B cell (primary cell): Measurements from ENCODE around the gene RBM42. TPM values are rescaled to one million over a fixed set of nuclear protein-coding genes. Genes with fewer than 3 reads are reported as not detected.

Source experiments
- ATAC-seq: fragments of 200-7000 bp; cut with Tn5 transposase; one replicate; pipeline ENCODE4 v1.10.0; 2021; ENCODE audit warnings: low read depth, mild to moderate bottlenecking, moderate number of reproducible peaks, moderate library complexity
- CTCF ChIA-PET: fragments of 350-600 bp; sonication (Branson Sonifier 250); formaldehyde crosslinking; loops from one replicate; lab custom pipeline; 2021; ENCODE audit warnings: antibody characterized with exemption, inconsistent platforms; lab: Charles Lee
- POLR2A ChIA-PET: fragments of 350-600 bp; sonication (Branson Sonifier 250); formaldehyde crosslinking; loops from one replicate; lab custom pipeline; 2021; ENCODE audit warnings: antibody characterized with exemption; lab: Charles Lee
- DNase-seq: peaks from one replicate; pipeline ENCODE4 v3.0.0; 2013
- H2AFZ ChIP-seq: 2 replicates; pipeline ENCODE4 v1.6.1; 2012; ENCODE audit warnings: mild to moderate bottlenecking, low read depth, low read length; ENCODE audit not compliant: insufficient read depth, poor library complexity, severe bottlenecking
- H3K27ac ChIP-seq, 2 donors: 1 replicate in 1 of 2; 2 replicates in 1 of 2; pipeline ENCODE4 v1.5.1; 2012 to 2013; ENCODE audit warnings: low read length in 2 of 2, mild to moderate bottlenecking in 2 of 2, moderate library complexity in 1 of 2
- H3K27me3 ChIP-seq, 4 experiments: fragments of 200-600 bp in 1 of 4; sonication (generic) in 1 of 4; replicated peaks in 1 of 4; 1 replicate in 2 of 4; 2 replicates in 2 of 4; pipeline versions ENCODE4 v1.6.1 to v1.7.0; 2013 to 2016; ENCODE audit warnings: low read length in 3 of 4, mild to moderate bottlenecking in 2 of 4, mixed read lengths in 1 of 4, moderate library complexity in 1 of 4; ENCODE audit not compliant: insufficient read depth in 4 of 4, control insufficient read depth in 3 of 4; ENCODE audit errors: control extremely low read depth in 1 of 4
- H3K36me3 ChIP-seq, 2 experiments: replicated peaks in 1 of 2; 1 replicate in 1 of 2; 2 replicates in 1 of 2; pipeline versions ENCODE4 v1.6.1 to v1.7.1; 2013; ENCODE audit warnings: low read length in 1 of 2; ENCODE audit not compliant: insufficient read depth in 2 of 2, control insufficient read depth in 1 of 2; ENCODE audit errors: control extremely low read depth in 1 of 2, extremely low read depth in 1 of 2
- H3K4me1 ChIP-seq, 2 donors: fragments of 200-600 bp in 1 of 2; sonication (generic) in 1 of 2; 1 replicate in 1 of 2; 2 replicates in 1 of 2; pipeline versions ENCODE4 v1.5.1 to v1.6.1; 2013 to 2017; ENCODE audit warnings: low read length in 2 of 2; ENCODE audit not compliant: control insufficient read depth in 2 of 2, insufficient read depth in 2 of 2
- H3K4me2 ChIP-seq: replicated peaks from 2 replicates; pipeline ENCODE3; 2012; ENCODE audit warnings: mild to moderate bottlenecking, low read depth, low read length; ENCODE audit not compliant: poor library complexity, severe bottlenecking
- H3K4me3 ChIP-seq, 5 experiments: fragments of 200-600 bp in 1 of 5; sonication (generic) in 1 of 5; 1 replicate in 3 of 5; 2 replicates in 2 of 5; pipeline versions ENCODE4 v1.5.1 to v1.7.0; 2011 to 2016; ENCODE audit warnings: low read length in 4 of 5, mild to moderate bottlenecking in 4 of 5, low read depth in 2 of 5, control low read depth in 1 of 5, moderate library complexity in 1 of 5; ENCODE audit not compliant: insufficient read depth in 1 of 5; ENCODE audit errors: control extremely low read depth in 1 of 5, extremely low read depth in 1 of 5
- H3K79me2 ChIP-seq: fragments of 200-600 bp; sonication (generic); one replicate; pipeline ENCODE4 v1.6.0; 2016; ENCODE audit warnings: low read length; ENCODE audit not compliant: control insufficient read depth, insufficient read depth
- H3K9ac ChIP-seq: fragments of 200-600 bp; sonication (generic); 2 replicates; pipeline ENCODE4 v1.6.1; 2017; ENCODE audit warnings: mild to moderate bottlenecking, low read length, moderate library complexity
- H3K9me3 ChIP-seq, 3 donors: one replicate each; pipeline versions ENCODE4 v1.6.1 to v1.7.1; 2013; ENCODE audit warnings: low read length in 2 of 3; ENCODE audit not compliant: control insufficient read depth in 2 of 3, insufficient read depth in 1 of 3; ENCODE audit errors: control extremely low read depth in 1 of 3
- H4K20me1 ChIP-seq: 2 replicates; pipeline ENCODE4 v1.6.0; 2012; ENCODE audit warnings: mild to moderate bottlenecking, low read length; ENCODE audit not compliant: insufficient read depth, control insufficient read depth, poor library complexity, severe bottlenecking
- H3K27ac Mint-ChIP-seq: one replicate; pipeline ENCODE4 v1.8.0; 2021; ENCODE audit warnings: mixed read lengths
- H3K27me3 Mint-ChIP-seq: one replicate; pipeline ENCODE4 v1.8.0; 2021; ENCODE audit warnings: mixed read lengths
- H3K4me1 Mint-ChIP-seq: one replicate; pipeline ENCODE4 v1.8.0; 2021; ENCODE audit warnings: mixed read lengths
- H3K4me3 Mint-ChIP-seq: one replicate; pipeline ENCODE4 v1.8.0; 2021; ENCODE audit warnings: mixed read lengths
- H3K9me3 Mint-ChIP-seq: one replicate; pipeline ENCODE4 v1.8.0; 2022; ENCODE audit warnings: mixed read lengths; ENCODE audit not compliant: insufficient read depth
- EZH2 ChIP-seq: IDR thresholded peaks from 2 replicates; pipeline ENCODE4 v1.6.1; 2012; ENCODE audit warnings: borderline replicate concordance, low read depth, mild to moderate bottlenecking, moderate library complexity, low read length; ENCODE audit not compliant: insufficient read depth, poor library complexity, severe bottlenecking
- WGBS: methylation state at CpG from one replicate; pipeline ENCODE4 v1.1.5; 2013; ENCODE audit warnings: missing lambda C conversion rate; ENCODE audit not compliant: insufficient coverage; 5-methylcytosine and 5-hydroxymethylcytosine counted together
- intact Hi-C: fragments of 100-400 bp; cut with micrococcal nuclease; formaldehyde crosslinking; loops from one replicate; pipeline ENCODE4 v1.10.0; 2022
- polyA plus RNA-seq: library from polyadenylated mRNA; depleted of rRNA; stranded (reverse); fragments of >200 nt; gene quantifications from 2 replicates; pipeline ENCODE4 v1.2.3, GENCODE V29; 2012
- total RNA-seq, 2 donors: library from RNA; stranded (reverse); fragments of 120-200 nt in 1 of 2; gene quantifications; 1 replicate in 1 of 2; 2 replicates in 1 of 2; pipeline versions ENCODE4 v1.2.3 to v1.2.4, GENCODE V29; 2013 to 2022
- TF ChIP-seq, protein P1 (sequence below): fragments of 200-600 bp; IDR thresholded peaks from one replicate; pipeline ENCODE4 v1.8.0; 2022; ENCODE audit warnings: antibody characterized with exemption, mild to moderate bottlenecking

The RBM42 gene
- total and polyA plus RNA-seq, 2 donors (not counting 1 experiment from before 2014, with no cell fraction given), result 42.1 to 52.0 TPM

DNA sequence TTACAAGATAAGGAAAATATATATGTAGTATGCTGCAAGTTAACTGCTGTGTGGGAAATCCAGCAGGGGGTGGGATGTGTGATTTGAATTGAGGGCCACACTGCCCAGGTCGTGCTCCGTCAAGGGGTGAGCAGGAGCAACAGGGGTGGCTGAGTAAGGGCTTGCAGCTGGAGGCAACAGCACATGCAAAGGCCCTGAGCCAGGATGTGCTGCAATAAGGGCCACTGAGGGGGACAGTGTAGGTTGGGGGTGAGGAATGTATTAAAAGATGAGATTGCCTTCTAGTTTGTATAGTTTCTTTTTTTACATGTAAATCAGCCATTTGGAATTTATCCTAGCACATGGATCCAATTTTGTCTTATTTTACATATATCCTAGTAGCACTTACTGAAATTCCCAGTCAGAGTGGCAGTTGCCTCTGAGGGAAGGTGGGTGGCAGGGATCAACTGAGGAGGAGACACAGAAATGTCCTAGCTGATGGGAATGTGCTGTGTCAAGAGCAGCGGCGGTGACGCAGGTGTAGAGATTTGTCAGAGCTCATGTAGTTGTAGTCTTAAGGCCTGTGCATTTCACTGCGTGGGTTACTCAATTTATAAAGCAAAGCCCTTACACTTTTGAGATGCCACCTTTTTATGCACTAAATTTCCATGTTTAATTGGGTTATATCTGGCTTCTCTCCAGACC lies 5.4 kb upstream of the RBM42 start:
- ChIA-PET CTCF (no interaction called here), POLR2A (interaction anchor here (0.6 kb wide), 1 partner anchor 36 kb away, joined by 4 read pairs; no protein-coding TSS in a partner anchor)
- H3K27me3 Mint-ChIP-seq, result no peaks in the 10 kb centered on the region
- no peak overlapping the region for H3K4me3 ChIP-seq
- no peaks in the 10 kb centered on the region for H3K27me3 ChIP-seq
- no peak for ATAC-seq
- H3K9me3 ChIP-seq, result no peaks in the 10 kb centered on the region
- H3K4me3 Mint-ChIP-seq, result no peak overlapping the region
- intact Hi-C loops, result no loop called here
- H2AFZ ChIP-seq, result no peak overlapping the region
- no peak for DNase-seq
- peaks cover 6% of the 10 kb centered on the region for H3K4me1 Mint-ChIP-seq
- H3K4me2 ChIP-seq, result no peak overlapping the region
- H3K9me3 Mint-ChIP-seq, result no peaks in the 10 kb centered on the region
- peaks cover 5 to 7% of the 10 kb centered on the region in 2 donors for H3K4me1 ChIP-seq
- H3K27ac ChIP-seq, result no peak overlapping the region
- peaks cover 0 to 9% of the 10 kb centered on the region in 2 experiments for H3K36me3 ChIP-seq
- no peak for TF ChIP-seq EZH2
- TF ChIP-seq, protein P1, sequence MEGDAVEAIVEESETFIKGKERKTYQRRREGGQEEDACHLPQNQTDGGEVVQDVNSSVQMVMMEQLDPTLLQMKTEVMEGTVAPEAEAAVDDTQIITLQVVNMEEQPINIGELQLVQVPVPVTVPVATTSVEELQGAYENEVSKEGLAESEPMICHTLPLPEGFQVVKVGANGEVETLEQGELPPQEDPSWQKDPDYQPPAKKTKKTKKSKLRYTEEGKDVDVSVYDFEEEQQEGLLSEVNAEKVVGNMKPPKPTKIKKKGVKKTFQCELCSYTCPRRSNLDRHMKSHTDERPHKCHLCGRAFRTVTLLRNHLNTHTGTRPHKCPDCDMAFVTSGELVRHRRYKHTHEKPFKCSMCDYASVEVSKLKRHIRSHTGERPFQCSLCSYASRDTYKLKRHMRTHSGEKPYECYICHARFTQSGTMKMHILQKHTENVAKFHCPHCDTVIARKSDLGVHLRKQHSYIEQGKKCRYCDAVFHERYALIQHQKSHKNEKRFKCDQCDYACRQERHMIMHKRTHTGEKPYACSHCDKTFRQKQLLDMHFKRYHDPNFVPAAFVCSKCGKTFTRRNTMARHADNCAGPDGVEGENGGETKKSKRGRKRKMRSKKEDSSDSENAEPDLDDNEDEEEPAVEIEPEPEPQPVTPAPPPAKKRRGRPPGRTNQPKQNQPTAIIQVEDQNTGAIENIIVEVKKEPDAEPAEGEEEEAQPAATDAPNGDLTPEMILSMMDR, result no peak
- 100% methylated on average over 2 of the region's 6 CpGs for WGBS
- no peaks in the 10 kb centered on the region for H3K79me2 ChIP-seq
- H3K9ac ChIP-seq, result no peak overlapping the region
- H3K27ac Mint-ChIP-seq, result no peak overlapping the region
- H4K20me1 ChIP-seq, result no peaks in the 10 kb centered on the region

DNA sequence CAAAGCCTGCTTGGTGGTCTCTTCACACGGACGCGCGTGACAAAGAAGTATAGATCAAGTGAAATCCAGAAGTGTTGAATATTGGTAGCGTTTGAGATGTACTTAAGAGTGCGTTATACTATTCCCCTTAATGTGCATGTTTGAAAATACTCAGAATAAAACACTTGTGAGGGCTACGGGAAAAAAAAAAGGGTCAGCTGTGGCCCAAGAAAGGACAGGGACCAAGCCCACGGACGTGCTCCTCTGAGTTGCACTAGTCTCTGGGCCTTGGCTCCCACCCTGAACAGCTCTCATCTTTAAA lies 622 bp upstream of the RBM42 start:
- Mint-ChIP-seq H3K27me3 (no peaks in the 10 kb centered on the region), H3K27ac (peak overlapping the region; percentile 99), H3K4me3 (peak overlapping the region; percentile 99), H3K4me1 (peaks cover 25% of the 10 kb centered on the region), H3K9me3 (no peaks in the 10 kb centered on the region)
- intact Hi-C loops, result loop anchor here (1.0 kb wide), 4 partner anchors 16 to 83 kb away; partner anchors contain the start of genes COX6B1, HAUS5 and TMEM147
- Histone ChIP-seq H3K9me3 (no peaks in the 10 kb centered on the region), H3K79me2 (peaks cover 4% of the 10 kb centered on the region), H4K20me1 (peaks cover 9% of the 10 kb centered on the region), H2AFZ (peak overlapping the region; percentile 91), H3K9ac (peak overlapping the region; percentile 81), H3K4me1 (peaks cover 8 to 17% of the 10 kb centered on the region in 2 donors), H3K4me3 (peak overlapping the region; percentile 81 to 98 (median 85)), H3K27me3 (no peaks in the 10 kb centered on the region), H3K36me3 (peaks cover 0 to 26% of the 10 kb centered on the region in 2 experiments), H3K27ac (peak overlapping the region; percentile 80 to 89), H3K4me2 (peak overlapping the region; percentile 78)
- ATAC-seq (no peak), DNase-seq (no peak)
- no peak for TF ChIP-seq EZH2
- TF ChIP-seq, protein P1, result no peak
- WGBS, result 14% methylated on average over 7 of the region's 9 CpGs
- POLR2A ChIA-PET, result interaction anchor here (0.5 kb wide), 1 partner anchor 21 kb away, joined by 3 read pairs; no protein-coding TSS in a partner anchor
- CTCF ChIA-PET, result interaction anchor here (0.7 kb wide), 1 partner anchor 561 kb away, joined by 3 read pairs; no protein-coding TSS in a partner anchor
